Gastroesophageal sphincter (tissue), 4 donors: ENCODE measurements around the gene AKAP13. TPM values are rescaled to one million over a fixed set of nuclear protein-coding genes. Genes with fewer than 3 reads are reported as not detected.
A peak's percentile ranks its signal among the peaks of the same experiment; 100 is the strongest.

Experiments
- ATAC-seq: fragments of 150-250 bp; one replicate; pipeline ENCODE4 v1.9.1; 2016; ENCODE audit warnings: mild to moderate bottlenecking, moderate library complexity
- H3K27ac ChIP-seq, 4 donors: fragments of 200-600 bp; sonication (generic) in 3 of 4; 1 replicate in 3 of 4; 2 replicates in 1 of 4; pipeline ENCODE4 v1.5.1; 2016 to 2019
- H3K27me3 ChIP-seq: fragments of 200-600 bp; sonication (generic); one replicate; pipeline ENCODE4 v1.5.1; 2019
- H3K36me3 ChIP-seq, 2 donors: fragments of 200-600 bp; sonication (generic); one replicate each; pipeline ENCODE4 v1.5.1; 2019; ENCODE audit warnings: control low read depth in 1 of 2
- H3K4me1 ChIP-seq, 3 donors: fragments of 200-600 bp; sonication (generic); 1 replicate in 2 of 3; 2 replicates in 1 of 3; pipeline ENCODE4 v1.5.1; 2016 to 2019; ENCODE audit warnings: control low read depth in 2 of 3
- H3K4me3 ChIP-seq, 2 donors: fragments of 200-600 bp; sonication (generic); one replicate each; pipeline ENCODE4 v1.5.1; 2019; ENCODE audit warnings: mild to moderate bottlenecking in 1 of 2, moderate library complexity in 1 of 2
- H3K9me3 ChIP-seq, 3 donors: fragments of 200-600 bp; sonication (generic); one replicate each; pipeline ENCODE4 v1.5.1; 2017 to 2019; ENCODE audit warnings: control low read depth in 2 of 3
- EP300 ChIP-seq: sonication (generic); formaldehyde crosslinking; IDR thresholded peaks from one replicate; pipeline ENCODE4 v1.6.1; 2017; ENCODE audit warnings: antibody characterized with exemption, mild to moderate bottlenecking
- POLR2A ChIP-seq, 2 donors: fragments of 450-650 bp; IDR thresholded peaks; one replicate each; pipeline ENCODE4 v1.6.1; 2017; ENCODE audit warnings: antibody characterized with exemption in 2 of 2, mild to moderate bottlenecking in 2 of 2, moderate library complexity in 1 of 2
- POLR2AphosphoS5 ChIP-seq: sonication (generic); formaldehyde crosslinking; IDR thresholded peaks from one replicate; pipeline ENCODE4 v1.6.1; 2017; ENCODE audit warnings: antibody characterized with exemption
- WGBS, 2 donors: methylation state at CpG; one replicate each; pipeline ENCODE4 v1.1.5; 2018; ENCODE audit warnings: low coverage in 1 of 2; 5-methylcytosine and 5-hydroxymethylcytosine counted together
- total RNA-seq, 4 donors: library from RNA; depleted of rRNA; stranded (reverse); fragments of >200 nt; gene quantifications; one replicate each; pipeline ENCODE4 v1.1.0, GENCODE V29; 2016
- TF ChIP-seq, protein P1 (sequence below), 4 experiments: fragments of 200-600 bp in 2 of 4; fragments of 450-650 bp in 2 of 4; sonication (generic) in 1 of 4; IDR thresholded peaks; one replicate each; pipeline ENCODE4 v1.5.1; 2017 to 2019; ENCODE audit warnings: antibody characterized with exemption in 4 of 4, mild to moderate bottlenecking in 2 of 4, moderate library complexity in 2 of 4

AKAP13 gene, protein sequence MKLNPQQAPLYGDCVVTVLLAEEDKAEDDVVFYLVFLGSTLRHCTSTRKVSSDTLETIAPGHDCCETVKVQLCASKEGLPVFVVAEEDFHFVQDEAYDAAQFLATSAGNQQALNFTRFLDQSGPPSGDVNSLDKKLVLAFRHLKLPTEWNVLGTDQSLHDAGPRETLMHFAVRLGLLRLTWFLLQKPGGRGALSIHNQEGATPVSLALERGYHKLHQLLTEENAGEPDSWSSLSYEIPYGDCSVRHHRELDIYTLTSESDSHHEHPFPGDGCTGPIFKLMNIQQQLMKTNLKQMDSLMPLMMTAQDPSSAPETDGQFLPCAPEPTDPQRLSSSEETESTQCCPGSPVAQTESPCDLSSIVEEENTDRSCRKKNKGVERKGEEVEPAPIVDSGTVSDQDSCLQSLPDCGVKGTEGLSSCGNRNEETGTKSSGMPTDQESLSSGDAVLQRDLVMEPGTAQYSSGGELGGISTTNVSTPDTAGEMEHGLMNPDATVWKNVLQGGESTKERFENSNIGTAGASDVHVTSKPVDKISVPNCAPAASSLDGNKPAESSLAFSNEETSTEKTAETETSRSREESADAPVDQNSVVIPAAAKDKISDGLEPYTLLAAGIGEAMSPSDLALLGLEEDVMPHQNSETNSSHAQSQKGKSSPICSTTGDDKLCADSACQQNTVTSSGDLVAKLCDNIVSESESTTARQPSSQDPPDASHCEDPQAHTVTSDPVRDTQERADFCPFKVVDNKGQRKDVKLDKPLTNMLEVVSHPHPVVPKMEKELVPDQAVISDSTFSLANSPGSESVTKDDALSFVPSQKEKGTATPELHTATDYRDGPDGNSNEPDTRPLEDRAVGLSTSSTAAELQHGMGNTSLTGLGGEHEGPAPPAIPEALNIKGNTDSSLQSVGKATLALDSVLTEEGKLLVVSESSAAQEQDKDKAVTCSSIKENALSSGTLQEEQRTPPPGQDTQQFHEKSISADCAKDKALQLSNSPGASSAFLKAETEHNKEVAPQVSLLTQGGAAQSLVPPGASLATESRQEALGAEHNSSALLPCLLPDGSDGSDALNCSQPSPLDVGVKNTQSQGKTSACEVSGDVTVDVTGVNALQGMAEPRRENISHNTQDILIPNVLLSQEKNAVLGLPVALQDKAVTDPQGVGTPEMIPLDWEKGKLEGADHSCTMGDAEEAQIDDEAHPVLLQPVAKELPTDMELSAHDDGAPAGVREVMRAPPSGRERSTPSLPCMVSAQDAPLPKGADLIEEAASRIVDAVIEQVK (N-terminal part only)
- total RNA-seq: 100 to 1,000 TPM; 196 to 252 (median 215) TPM

DNA sequence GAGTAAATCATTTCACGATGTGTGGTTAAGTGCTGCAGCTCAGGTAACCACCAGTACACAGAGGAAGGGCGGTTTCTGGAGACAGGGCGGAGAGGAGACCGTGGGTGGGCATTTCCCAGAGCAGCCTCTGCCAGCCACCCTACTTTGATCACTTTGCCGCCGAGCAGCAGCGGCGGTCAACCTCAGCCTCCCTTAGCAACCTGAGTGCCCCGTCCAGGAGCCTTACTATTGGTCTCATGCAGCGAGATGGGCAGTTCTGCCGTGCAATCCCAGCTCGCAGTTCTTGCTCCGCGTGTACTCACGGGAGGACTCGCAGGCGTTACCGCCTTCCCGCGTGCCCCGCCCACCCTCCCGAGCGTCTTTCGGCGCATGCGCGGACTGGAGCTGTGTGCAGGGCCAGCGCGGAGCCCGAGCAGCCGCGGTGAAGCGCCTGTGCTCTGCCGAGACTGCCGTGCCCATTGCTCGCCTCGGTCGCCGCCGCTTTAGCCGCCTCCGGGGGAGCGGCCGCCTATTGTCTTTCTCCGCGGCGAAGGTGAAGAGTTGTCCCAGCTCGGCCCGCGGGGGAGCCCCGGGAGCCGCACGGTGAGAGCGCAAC lies at the start of gene AKAP13:
AKAP13 (plus strand) TSS at position 387 of the 595 bp plus-strand sequence. CDS start 105,118 bp downstream, outside the sequence.
- no peaks in the 10 kb centered on the region for H3K27me3 ChIP-seq
- WGBS, 2 donors: 0% methylated on average over 4 to 7 of the region's 54 CpGs
- H3K27ac ChIP-seq: peak within 1 kb of the TSS; percentile 82 to 99 (median 94)
- H3K4me1 ChIP-seq: peaks cover 0 to 42% (median 0%) of the 10 kb centered on the region in 3 donors
- peak; percentile 98 for TF ChIP-seq POLR2AphosphoS5
- TF ChIP-seq EP300: no peak
- TF ChIP-seq, protein P1, sequence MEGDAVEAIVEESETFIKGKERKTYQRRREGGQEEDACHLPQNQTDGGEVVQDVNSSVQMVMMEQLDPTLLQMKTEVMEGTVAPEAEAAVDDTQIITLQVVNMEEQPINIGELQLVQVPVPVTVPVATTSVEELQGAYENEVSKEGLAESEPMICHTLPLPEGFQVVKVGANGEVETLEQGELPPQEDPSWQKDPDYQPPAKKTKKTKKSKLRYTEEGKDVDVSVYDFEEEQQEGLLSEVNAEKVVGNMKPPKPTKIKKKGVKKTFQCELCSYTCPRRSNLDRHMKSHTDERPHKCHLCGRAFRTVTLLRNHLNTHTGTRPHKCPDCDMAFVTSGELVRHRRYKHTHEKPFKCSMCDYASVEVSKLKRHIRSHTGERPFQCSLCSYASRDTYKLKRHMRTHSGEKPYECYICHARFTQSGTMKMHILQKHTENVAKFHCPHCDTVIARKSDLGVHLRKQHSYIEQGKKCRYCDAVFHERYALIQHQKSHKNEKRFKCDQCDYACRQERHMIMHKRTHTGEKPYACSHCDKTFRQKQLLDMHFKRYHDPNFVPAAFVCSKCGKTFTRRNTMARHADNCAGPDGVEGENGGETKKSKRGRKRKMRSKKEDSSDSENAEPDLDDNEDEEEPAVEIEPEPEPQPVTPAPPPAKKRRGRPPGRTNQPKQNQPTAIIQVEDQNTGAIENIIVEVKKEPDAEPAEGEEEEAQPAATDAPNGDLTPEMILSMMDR (IDR thresholded peaks at IDR 0.05): no peak
- TF ChIP-seq POLR2A (IDR thresholded peaks at IDR 0.05): peak; percentile 93 to 95
- no peaks in the 10 kb centered on the region for H3K9me3 ChIP-seq
- H3K4me3 ChIP-seq: peak within 1 kb of the TSS; percentile 90 to 96
- H3K36me3 ChIP-seq: no peaks in the 10 kb centered on the region
- peak; percentile 94 for ATAC-seq

DNA sequence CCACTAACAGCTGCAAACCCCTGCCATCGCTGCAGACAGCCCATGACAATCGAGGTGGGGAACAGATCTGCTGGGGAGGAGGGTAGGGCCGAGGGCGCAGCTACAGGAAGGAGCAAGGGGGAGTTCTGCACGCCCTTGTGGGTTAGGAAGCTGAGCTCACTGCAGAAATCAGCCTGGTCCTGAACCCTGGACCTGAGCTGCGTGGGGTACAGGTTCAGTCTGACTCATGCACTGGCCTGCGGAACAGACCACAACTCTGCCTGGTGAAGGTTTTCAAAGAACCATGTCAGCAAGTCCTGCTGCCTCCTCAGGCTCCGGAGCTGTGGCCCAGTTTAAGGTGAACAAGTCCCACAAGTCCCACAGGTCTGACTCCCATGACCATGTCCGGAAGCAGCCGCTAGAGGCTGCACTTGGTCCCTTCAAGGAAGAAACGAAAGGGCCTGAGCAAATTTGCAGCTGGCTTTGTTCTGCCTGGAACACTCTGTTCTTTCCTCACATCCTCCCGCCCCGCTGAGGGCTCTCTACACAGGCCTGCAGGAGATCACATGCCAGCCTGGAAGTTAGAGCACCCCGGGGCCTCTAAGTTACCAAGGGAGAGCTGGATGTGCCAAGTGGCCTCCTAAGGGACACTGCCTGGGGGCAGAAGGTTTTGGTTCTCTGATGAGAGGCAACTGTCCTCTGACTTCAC lies 49.4 kb upstream of the AKAP13 start:
- Histone ChIP-seq H3K27ac (peak overlapping the region; percentile 66 to 95 (median 90)), H3K9me3 (no peaks in the 10 kb centered on the region), H3K27me3 (no peaks in the 10 kb centered on the region), H3K4me1 (peaks cover 6 to 43% (median 15%) of the 10 kb centered on the region in 3 donors), H3K4me3 (no peak overlapping the region), H3K36me3 (no peaks in the 10 kb centered on the region)
- WGBS, 2 donors: 22 to 44% methylated on average over 3 to 7 of the region's 14 CpGs
- ATAC-seq: peak; percentile 98
- no peak for TF ChIP-seq POLR2A (IDR thresholded peaks at IDR 0.05)
- TF ChIP-seq, protein P1 (IDR thresholded peaks at IDR 0.05): peak; percentile 62 to 94 (median 92)
- TF ChIP-seq POLR2AphosphoS5: peak; percentile 90

DNA sequence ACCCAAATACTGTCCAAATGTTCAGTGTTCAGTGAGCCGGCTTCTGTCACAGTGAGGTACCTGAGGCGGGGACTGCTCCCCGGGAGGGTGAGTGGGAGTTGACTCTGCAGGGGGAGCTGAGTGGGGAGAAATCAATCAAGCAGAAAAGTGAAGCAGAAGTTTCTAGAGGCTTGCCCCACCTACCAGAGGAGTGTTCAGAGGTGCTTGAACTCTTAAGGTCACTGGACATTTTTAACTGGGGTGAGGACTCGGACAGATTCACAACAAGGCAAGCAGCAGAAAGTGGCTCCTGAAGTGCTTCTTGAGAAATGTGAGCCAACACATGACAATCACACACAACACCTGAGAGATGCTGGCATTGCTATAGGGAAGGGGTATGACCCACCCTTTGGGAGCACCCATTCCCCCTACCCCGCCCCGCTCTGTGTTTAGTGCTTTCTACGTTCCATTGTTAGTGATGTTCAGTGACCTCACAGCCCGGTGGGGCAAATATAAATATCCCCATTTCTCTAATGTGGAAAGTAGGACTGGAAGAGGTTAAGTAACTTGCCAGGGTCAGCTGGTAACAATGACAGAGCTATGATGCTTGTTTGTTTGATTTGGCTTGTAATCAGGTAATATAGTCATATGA lies 48.6 kb upstream of the AKAP13 start:
- TF ChIP-seq EP300 (no peak), POLR2AphosphoS5 (no peak), POLR2A (IDR thresholded peaks at IDR 0.05) (no peak)
- TF ChIP-seq, protein P1 (IDR thresholded peaks at IDR 0.05): no peak
- no peak for ATAC-seq

More for the DNA sequence above, 48.6 kb upstream of the AKAP13 start:
- Histone ChIP-seq H3K27ac (peak overlapping the region; percentile 66 to 95 (median 90)), H3K9me3 (no peaks in the 10 kb centered on the region), H3K4me1 (peaks cover 6 to 47% (median 15%) of the 10 kb centered on the region in 3 donors), H3K36me3 (no peaks in the 10 kb centered on the region), H3K27me3 (no peaks in the 10 kb centered on the region), H3K4me3 (no peak overlapping the region)
- 78 to 85% methylated on average over 4 to 8 of the region's 8 CpGs for WGBS, 2 donors
